Mesendoderm (in vitro differentiated cells): ENCODE results near the gene SLC25A23.
A peak's percentile ranks its signal among the peaks of the same experiment; 100 is the strongest.

Source experiments
- DNase-seq: peaks from one replicate; pipeline ENCODE4 v3.0.0; 2013
- H2AK5ac ChIP-seq: 2 replicates; pipeline ENCODE4 v1.6.1; 2013; ENCODE audit warnings: low read length, inconsistent platforms
- H2BK120ac ChIP-seq: 2 replicates; pipeline ENCODE4 v1.6.1; 2013; ENCODE audit warnings: low read depth, mild to moderate bottlenecking, low read length, moderate library complexity, mixed read lengths
- H2BK15ac ChIP-seq: replicated peaks from 2 replicates; pipeline ENCODE4 v1.6.1; 2013; ENCODE audit warnings: low read depth, mild to moderate bottlenecking, moderate library complexity
- H2BK5ac ChIP-seq: 2 replicates; pipeline ENCODE4 v1.6.1; 2013; ENCODE audit warnings: low read length, inconsistent platforms
- H3K18ac ChIP-seq: 2 replicates; pipeline ENCODE4 v1.6.1; 2013; ENCODE audit warnings: mild to moderate bottlenecking, low read length, mixed read lengths
- H3K23ac ChIP-seq: one replicate; pipeline ENCODE4 v1.6.1; 2013; ENCODE audit warnings: low read length
- H3K27ac ChIP-seq: 2 replicates; pipeline ENCODE4 v1.5.1; 2013; ENCODE audit warnings: low read depth, mild to moderate bottlenecking, inconsistent platforms, low read length, moderate library complexity
- H3K27me3 ChIP-seq: 2 replicates; pipeline ENCODE4 v1.6.1; 2013; ENCODE audit warnings: low read length, control low read depth, mild to moderate bottlenecking, inconsistent platforms; ENCODE audit not compliant: insufficient read depth, poor library complexity
- H3K36me3 ChIP-seq: 2 replicates; pipeline ENCODE4 v1.6.1; 2013; ENCODE audit warnings: low read length, inconsistent platforms; ENCODE audit not compliant: control insufficient read depth, insufficient read depth
- H3K4ac ChIP-seq: one replicate; pipeline ENCODE4 v1.6.1; 2013; ENCODE audit warnings: low read depth, mild to moderate bottlenecking, low read length, moderate library complexity
- H3K4me1 ChIP-seq: 2 replicates; pipeline ENCODE4 v1.6.1; 2013; ENCODE audit warnings: low read depth, low read length, inconsistent platforms; ENCODE audit not compliant: control insufficient read depth
- H3K4me2 ChIP-seq: 2 replicates; pipeline ENCODE4 v1.6.1; 2013; ENCODE audit warnings: low read length
- H3K4me3 ChIP-seq: 2 replicates; pipeline ENCODE4 v1.5.1; 2013; ENCODE audit warnings: mild to moderate bottlenecking, low read length
- H3K56ac ChIP-seq: one replicate; pipeline ENCODE4 v1.6.1; 2013; ENCODE audit warnings: low read length
- H3K79me1 ChIP-seq: 2 replicates; pipeline ENCODE4 v1.6.1; 2013; ENCODE audit warnings: low read length, inconsistent platforms
- H3K79me2 ChIP-seq: 2 replicates; pipeline ENCODE4 v1.6.1; 2013; ENCODE audit warnings: mild to moderate bottlenecking, low read length; ENCODE audit not compliant: control insufficient read depth, insufficient read depth
- H3K9ac ChIP-seq: 2 replicates; pipeline ENCODE4 v1.6.1; 2013; ENCODE audit warnings: low read length, inconsistent platforms
- H4K5ac ChIP-seq: one replicate; pipeline ENCODE4 v1.6.1; 2013; ENCODE audit warnings: low read length
- H4K8ac ChIP-seq: one replicate; pipeline ENCODE4 v1.6.1; 2013; ENCODE audit warnings: low read depth, mild to moderate bottlenecking, control low read depth, low read length, moderate library complexity
- WGBS: extraction: QIAGEN DNeasy Blood & Tissue Kit; methylation state at CpG from one replicate; pipeline ENCODE4 v1.1.7; 2013; ENCODE audit warnings: low lambda C conversion rate, missing lambda C conversion rate; ENCODE audit not compliant: insufficient coverage; ENCODE audit errors: extremely low coverage; 5-methylcytosine and 5-hydroxymethylcytosine counted together

Gene SLC25A23

GRCh38 chr19:6500837-6501739 lies 41.5 kb upstream of the SLC25A23 start:
- no peak overlapping the region for H3K27ac ChIP-seq
- DNase-seq: no peak
- no peak overlapping the region for H2BK5ac ChIP-seq
- no peak overlapping the region for H3K56ac ChIP-seq
- H3K23ac ChIP-seq: no peak overlapping the region
- no peak overlapping the region for H4K5ac ChIP-seq
- H3K79me2 ChIP-seq: no peaks in the 10 kb centered on the region
- no peak overlapping the region for H2AK5ac ChIP-seq
- H2BK15ac ChIP-seq: no peak overlapping the region
- H3K79me1 ChIP-seq: no peaks in the 10 kb centered on the region
- H3K27me3 ChIP-seq: no peaks in the 10 kb centered on the region
- no peak overlapping the region for H3K18ac ChIP-seq
- H3K4ac ChIP-seq: no peak overlapping the region
- no peak overlapping the region for H4K8ac ChIP-seq
- peak overlapping the region; percentile 7 for H3K4me2 ChIP-seq
- no peak overlapping the region for H2BK120ac ChIP-seq
- no peaks in the 10 kb centered on the region for H3K36me3 ChIP-seq
- H3K4me1 ChIP-seq: no peaks in the 10 kb centered on the region
- H3K4me3 ChIP-seq: no peak overlapping the region
- no CpG with 5 or more reads among the region's 24 CpGs for WGBS
- no peak overlapping the region for H3K9ac ChIP-seq

GRCh38 chr19:6499052-6499790 lies 39.6 kb upstream of the SLC25A23 start:
- no peaks in the 10 kb centered on the region for H3K79me1 ChIP-seq
- H3K36me3 ChIP-seq: no peaks in the 10 kb centered on the region
- no peak overlapping the region for H2BK5ac ChIP-seq
- H4K5ac ChIP-seq: no peak overlapping the region
- H3K27me3 ChIP-seq: no peaks in the 10 kb centered on the region
- no peak overlapping the region for H3K56ac ChIP-seq
- no peak overlapping the region for H2AK5ac ChIP-seq
- no peak overlapping the region for H3K4me2 ChIP-seq
- H2BK15ac ChIP-seq: no peak overlapping the region
- H2BK120ac ChIP-seq: no peak overlapping the region
- no peak for DNase-seq
- H3K9ac ChIP-seq: no peak overlapping the region
- H3K4me1 ChIP-seq: no peaks in the 10 kb centered on the region
- no peak overlapping the region for H3K23ac ChIP-seq
- no peak overlapping the region for H3K18ac ChIP-seq
- H3K4ac ChIP-seq: no peak overlapping the region
- WGBS: no CpG with 5 or more reads among the region's 17 CpGs
- H3K27ac ChIP-seq: no peak overlapping the region
- no peak overlapping the region for H3K4me3 ChIP-seq
- no peak overlapping the region for H4K8ac ChIP-seq
- H3K79me2 ChIP-seq: no peaks in the 10 kb centered on the region

GRCh38 chr19:6498294-6499036 lies 38.9 kb upstream of the SLC25A23 start:
- no peak overlapping the region for H4K5ac ChIP-seq
- no peak overlapping the region for H3K4me2 ChIP-seq
- H3K4ac ChIP-seq: no peak overlapping the region
- no peak overlapping the region for H3K18ac ChIP-seq
- no peak overlapping the region for H4K8ac ChIP-seq
- no peak overlapping the region for H2AK5ac ChIP-seq
- no peak overlapping the region for H2BK120ac ChIP-seq
- no peak overlapping the region for H2BK5ac ChIP-seq
- no peak overlapping the region for H3K56ac ChIP-seq
- H3K27me3 ChIP-seq: no peaks in the 10 kb centered on the region
- no peak overlapping the region for H3K27ac ChIP-seq
- H2BK15ac ChIP-seq: no peak overlapping the region
- WGBS: no CpG with 5 or more reads among the region's 7 CpGs
- no peaks in the 10 kb centered on the region for H3K4me1 ChIP-seq
- H3K9ac ChIP-seq: no peak overlapping the region
- H3K23ac ChIP-seq: no peak overlapping the region
- no peaks in the 10 kb centered on the region for H3K79me1 ChIP-seq
- no peak overlapping the region for H3K4me3 ChIP-seq
- no peaks in the 10 kb centered on the region for H3K36me3 ChIP-seq
- no peaks in the 10 kb centered on the region for H3K79me2 ChIP-seq
- no peak for DNase-seq

GRCh38 chr19:6495947-6496346 lies 36.4 kb upstream of the SLC25A23 start:
- H3K79me1 ChIP-seq: no peaks in the 10 kb centered on the region
- H3K18ac ChIP-seq: no peak overlapping the region
- no peak overlapping the region for H4K5ac ChIP-seq
- H2BK5ac ChIP-seq: no peak overlapping the region
- no peak overlapping the region for H4K8ac ChIP-seq
- no peak for DNase-seq
- H2AK5ac ChIP-seq: no peak overlapping the region
- no CpG with 5 or more reads among the region's 19 CpGs for WGBS
- H3K27ac ChIP-seq: no peak overlapping the region
- H3K79me2 ChIP-seq: no peaks in the 10 kb centered on the region
- no peaks in the 10 kb centered on the region for H3K27me3 ChIP-seq
- no peak overlapping the region for H3K4me2 ChIP-seq
- H2BK15ac ChIP-seq: no peak overlapping the region
- no peak overlapping the region for H3K4ac ChIP-seq
- no peak overlapping the region for H3K9ac ChIP-seq
- H2BK120ac ChIP-seq: no peak overlapping the region
- no peaks in the 10 kb centered on the region for H3K4me1 ChIP-seq
- no peak overlapping the region for H3K23ac ChIP-seq
- no peaks in the 10 kb centered on the region for H3K36me3 ChIP-seq
- H3K4me3 ChIP-seq: no peak overlapping the region
- no peak overlapping the region for H3K56ac ChIP-seq

GRCh38 chr19:6494438-6495036 lies 34.9 kb upstream of the SLC25A23 start:
- no peak for DNase-seq
- H3K4me3 ChIP-seq: no peak overlapping the region
- no peak overlapping the region for H2BK15ac ChIP-seq
- H3K36me3 ChIP-seq: no peaks in the 10 kb centered on the region
- no peak overlapping the region for H3K27ac ChIP-seq
- H3K4me1 ChIP-seq: no peaks in the 10 kb centered on the region
- H2BK120ac ChIP-seq: no peak overlapping the region
- H2AK5ac ChIP-seq: no peak overlapping the region
- H3K27me3 ChIP-seq: no peaks in the 10 kb centered on the region
- H4K5ac ChIP-seq: no peak overlapping the region
- H3K56ac ChIP-seq: no peak overlapping the region
- H3K18ac ChIP-seq: no peak overlapping the region
- H2BK5ac ChIP-seq: no peak overlapping the region
- H3K79me2 ChIP-seq: no peaks in the 10 kb centered on the region
- H3K9ac ChIP-seq: no peak overlapping the region
- no CpG with 5 or more reads among the region's 8 CpGs for WGBS
- no peak overlapping the region for H3K4me2 ChIP-seq
- no peak overlapping the region for H4K8ac ChIP-seq
- H3K4ac ChIP-seq: no peak overlapping the region
- no peak overlapping the region for H3K23ac ChIP-seq
- H3K79me1 ChIP-seq: no peaks in the 10 kb centered on the region
